Right atrium auricular region (tissue), 2 donors: ENCODE data around the gene GP2. TPM values are rescaled to one million over a fixed set of nuclear protein-coding genes. Genes with fewer than 3 reads are reported as not detected.

Source experiments
- DNase-seq: peaks from one replicate; pipeline ENCODE4 v3.0.0-alpha.2; 2019; ENCODE audit warnings: low spot score
- H3K27ac ChIP-seq, 2 donors: fragments of 200-600 bp; sonication (generic); 1 replicate in 1 of 2; 2 replicates in 1 of 2; pipeline ENCODE4 v1.5.1; 2016 to 2019
- H3K27me3 ChIP-seq, 2 donors: fragments of 200-600 bp; sonication (generic); one replicate each; pipeline versions ENCODE4 v1.5.1 to v1.6.0; 2017 to 2019
- H3K36me3 ChIP-seq: fragments of 200-600 bp; sonication (generic); one replicate; pipeline ENCODE4 v1.5.1; 2016
- H3K4me1 ChIP-seq, 2 donors: fragments of 200-600 bp; sonication (generic); one replicate each; pipeline versions ENCODE4 v1.5.1 to v1.6.0; 2017 to 2019
- H3K4me3 ChIP-seq, 2 donors: fragments of 200-600 bp; sonication (generic); 1 replicate in 1 of 2; 2 replicates in 1 of 2; pipeline ENCODE4 v1.5.1; 2017 to 2019; ENCODE audit warnings: mild to moderate bottlenecking in 1 of 2, moderate library complexity in 1 of 2
- H3K9me3 ChIP-seq, 2 donors: fragments of 200-600 bp; sonication (generic); one replicate each; pipeline ENCODE4 v1.5.1; 2019
- total RNA-seq, 2 donors: library from RNA; depleted of rRNA; stranded (reverse); fragments of >200 nt; gene quantifications; one replicate each; pipeline ENCODE4 v1.1.0, GENCODE V29; 2016
- TF ChIP-seq, protein P1 (sequence below), 2 donors: fragments of 200-600 bp; sonication (generic); IDR thresholded peaks; one replicate each; pipeline ENCODE4 v1.5.1; 2019; ENCODE audit warnings: antibody characterized with exemption in 2 of 2

GP2 gene
- total RNA-seq, result not detected

DNA sequence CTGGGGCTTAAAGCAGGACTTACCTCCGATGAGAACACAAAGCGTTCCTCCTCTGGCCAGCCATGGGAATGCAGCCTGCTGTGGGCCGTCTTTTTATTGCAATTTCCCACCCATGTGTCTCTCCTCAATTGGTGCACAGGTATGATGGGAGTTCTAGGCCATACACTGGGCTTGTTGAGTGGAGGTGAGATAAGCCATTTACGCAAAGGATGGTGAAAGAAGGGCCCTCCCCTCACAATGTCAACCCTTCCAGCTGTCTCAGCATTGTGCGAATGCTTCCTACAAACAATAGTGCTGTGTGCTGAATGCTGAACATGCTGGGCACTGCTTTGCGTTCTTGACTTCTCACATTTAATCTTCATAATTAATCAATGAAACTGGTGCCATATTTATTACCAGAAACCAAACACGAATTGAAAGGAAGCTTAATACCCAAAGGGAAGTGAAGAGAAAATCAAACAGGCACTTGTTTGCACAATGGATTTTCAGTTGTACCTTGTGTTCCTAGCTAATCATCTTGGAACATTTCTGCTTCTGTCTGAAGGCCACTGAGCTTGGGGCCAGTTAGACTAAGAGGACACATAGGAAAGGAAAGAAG, at the start of gene GP2:
Gene GP2, minus strand, starts transcription at position 70 of the 598 bp plus-strand sequence. CDS start 1,082 bp downstream, outside the sequence.
- H3K27ac ChIP-seq, result no peak within 1 kb of the TSS
- H3K36me3 ChIP-seq, result no peaks in the 10 kb centered on the region
- H3K27me3 ChIP-seq, result no peaks in the 10 kb centered on the region
- no peaks in the 10 kb centered on the region for H3K4me1 ChIP-seq
- no peaks in the 10 kb centered on the region for H3K9me3 ChIP-seq
- no peak for DNase-seq
- H3K4me3 ChIP-seq, result no peak within 1 kb of the TSS
- TF ChIP-seq, protein P1, sequence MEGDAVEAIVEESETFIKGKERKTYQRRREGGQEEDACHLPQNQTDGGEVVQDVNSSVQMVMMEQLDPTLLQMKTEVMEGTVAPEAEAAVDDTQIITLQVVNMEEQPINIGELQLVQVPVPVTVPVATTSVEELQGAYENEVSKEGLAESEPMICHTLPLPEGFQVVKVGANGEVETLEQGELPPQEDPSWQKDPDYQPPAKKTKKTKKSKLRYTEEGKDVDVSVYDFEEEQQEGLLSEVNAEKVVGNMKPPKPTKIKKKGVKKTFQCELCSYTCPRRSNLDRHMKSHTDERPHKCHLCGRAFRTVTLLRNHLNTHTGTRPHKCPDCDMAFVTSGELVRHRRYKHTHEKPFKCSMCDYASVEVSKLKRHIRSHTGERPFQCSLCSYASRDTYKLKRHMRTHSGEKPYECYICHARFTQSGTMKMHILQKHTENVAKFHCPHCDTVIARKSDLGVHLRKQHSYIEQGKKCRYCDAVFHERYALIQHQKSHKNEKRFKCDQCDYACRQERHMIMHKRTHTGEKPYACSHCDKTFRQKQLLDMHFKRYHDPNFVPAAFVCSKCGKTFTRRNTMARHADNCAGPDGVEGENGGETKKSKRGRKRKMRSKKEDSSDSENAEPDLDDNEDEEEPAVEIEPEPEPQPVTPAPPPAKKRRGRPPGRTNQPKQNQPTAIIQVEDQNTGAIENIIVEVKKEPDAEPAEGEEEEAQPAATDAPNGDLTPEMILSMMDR (IDR thresholded peaks at IDR 0.05), result no peak

DNA sequence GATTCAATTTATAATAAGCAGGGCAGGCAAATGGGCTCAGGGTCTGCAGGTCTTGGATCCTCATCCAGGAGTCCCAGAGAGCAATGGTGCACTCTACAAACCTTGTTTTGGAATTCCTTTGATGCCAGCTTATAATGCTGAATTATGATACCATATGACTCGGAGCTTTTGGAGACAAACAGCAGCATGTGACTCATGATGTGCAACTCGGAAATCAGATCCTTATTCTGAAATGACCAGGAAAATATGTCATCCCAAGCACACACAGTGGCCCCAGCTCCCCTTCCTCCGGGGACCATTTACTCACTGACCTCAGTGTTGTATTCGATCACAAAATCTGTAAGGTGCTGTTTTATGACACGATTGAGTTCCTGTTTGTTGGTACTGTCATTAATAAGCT, 45.4 kb upstream of the GP2 start:
- Histone ChIP-seq H3K27ac (no peak overlapping the region), H3K4me3 (no peak overlapping the region), H3K9me3 (no peaks in the 10 kb centered on the region), H3K4me1 (no peaks in the 10 kb centered on the region), H3K27me3 (no peaks in the 10 kb centered on the region), H3K36me3 (no peaks in the 10 kb centered on the region)
- TF ChIP-seq, protein P1 (IDR thresholded peaks at IDR 0.05), result no peak
- no peak for DNase-seq

DNA sequence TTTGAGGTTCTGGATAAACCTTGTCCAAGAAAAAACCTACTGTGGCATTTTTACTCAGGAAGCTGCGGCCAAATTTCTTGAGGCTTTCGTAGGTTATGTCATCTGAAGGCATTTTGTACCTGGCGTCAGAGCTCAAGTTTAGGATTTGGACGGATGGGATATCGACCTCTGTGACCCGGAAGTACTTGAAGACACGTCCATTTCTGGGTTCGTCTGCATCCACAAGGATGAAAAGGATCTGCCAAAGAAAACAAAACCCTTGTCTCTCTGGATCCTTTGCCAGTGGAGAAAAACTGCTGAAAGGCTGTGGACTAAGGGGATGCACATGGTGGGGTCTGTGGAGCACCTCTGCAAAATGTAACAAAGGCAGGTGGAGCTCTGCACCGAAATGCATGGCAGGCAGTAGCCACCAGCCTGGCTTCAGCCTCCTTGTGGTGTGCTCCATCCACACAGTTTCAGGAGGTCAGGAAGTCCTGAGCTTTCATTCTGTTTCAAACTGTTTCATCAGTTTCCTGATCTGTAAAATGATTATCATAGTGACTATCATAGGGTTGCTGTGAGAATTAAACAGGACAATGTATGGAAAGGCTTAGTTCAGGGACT, 42.2 kb upstream of the GP2 start:
- H3K27me3 ChIP-seq, result no peaks in the 10 kb centered on the region

DNA sequence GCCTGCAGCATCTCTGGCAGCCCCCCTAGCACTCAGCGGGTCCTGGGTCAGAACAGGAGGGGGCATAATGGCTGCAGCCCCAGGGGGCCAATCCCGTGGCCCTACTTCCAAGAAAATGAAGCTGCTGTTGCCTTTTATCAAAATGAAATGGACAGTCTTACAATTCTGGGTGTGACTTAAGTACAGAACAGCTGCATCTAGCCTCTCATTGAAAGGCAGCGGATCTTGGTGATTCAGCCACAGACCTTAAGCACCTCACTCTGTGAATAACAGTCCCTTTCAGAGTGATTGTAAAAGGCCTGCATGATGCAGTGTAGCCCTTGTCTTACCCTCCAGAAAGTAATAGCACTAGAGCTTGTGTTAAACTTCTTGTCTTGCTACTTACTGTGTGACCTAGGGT, 36.7 kb upstream of the GP2 start:
- no peak for DNase-seq
- no peak overlapping the region for H3K4me3 ChIP-seq
- no peak overlapping the region for H3K27ac ChIP-seq
- H3K36me3 ChIP-seq, result no peaks in the 10 kb centered on the region
- no peaks in the 10 kb centered on the region for H3K9me3 ChIP-seq
- TF ChIP-seq, protein P1 (IDR thresholded peaks at IDR 0.05), result no peak
- no peaks in the 10 kb centered on the region for H3K4me1 ChIP-seq
- H3K27me3 ChIP-seq, result no peaks in the 10 kb centered on the region

More for the DNA sequence above, 42.2 kb upstream of the GP2 start:
- H3K36me3 ChIP-seq, result no peaks in the 10 kb centered on the region
- DNase-seq, result no peak
- TF ChIP-seq, protein P1 (IDR thresholded peaks at IDR 0.05), result no peak
- no peaks in the 10 kb centered on the region for H3K9me3 ChIP-seq
- H3K4me3 ChIP-seq, result no peak overlapping the region
- no peaks in the 10 kb centered on the region for H3K4me1 ChIP-seq
- no peak overlapping the region for H3K27ac ChIP-seq

DNA sequence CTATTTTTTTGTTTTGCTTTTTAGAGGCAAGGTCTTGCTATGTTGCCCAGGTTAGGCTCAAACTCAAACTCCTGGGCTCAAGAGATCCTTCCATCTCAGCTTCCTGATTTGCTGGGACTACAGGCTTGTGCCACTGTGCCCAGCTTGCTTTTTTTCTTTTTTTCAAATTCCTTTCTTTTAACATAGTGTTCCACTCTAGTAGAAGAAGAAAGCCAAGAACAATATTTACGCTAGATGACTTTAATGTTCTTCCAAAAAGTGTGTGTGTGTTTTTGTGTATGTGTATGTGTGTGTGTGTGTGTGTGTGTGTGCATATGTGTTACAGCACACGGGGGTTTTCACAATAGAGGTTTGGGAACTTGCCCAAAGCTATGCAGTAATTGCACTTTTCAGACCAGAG, 35.9 kb upstream of the GP2 start:
- Histone ChIP-seq H3K27ac (no peak overlapping the region), H3K4me3 (no peak overlapping the region), H3K9me3 (no peaks in the 10 kb centered on the region), H3K4me1 (no peaks in the 10 kb centered on the region), H3K27me3 (no peaks in the 10 kb centered on the region), H3K36me3 (no peaks in the 10 kb centered on the region)
- TF ChIP-seq, protein P1 (IDR thresholded peaks at IDR 0.05), result no peak
- no peak for DNase-seq

DNA sequence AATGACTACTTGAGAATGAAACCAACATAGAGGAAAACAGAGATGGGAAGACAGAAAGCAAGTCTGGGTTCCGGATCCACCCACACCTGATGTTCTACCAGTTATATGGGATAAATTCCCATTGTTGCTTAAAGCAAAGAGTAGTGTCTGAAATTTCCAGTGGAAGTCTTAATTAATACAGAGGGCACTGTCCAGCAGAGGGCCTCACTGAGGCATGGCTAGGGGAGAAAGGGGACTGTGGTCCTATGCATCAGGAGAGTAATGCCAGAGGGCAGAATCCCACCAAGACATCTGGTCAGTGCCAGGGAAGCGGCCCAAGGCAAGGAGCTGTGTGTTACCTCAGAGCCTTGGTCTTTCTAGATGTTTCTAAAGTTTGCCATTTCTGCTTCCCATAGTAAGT, 32.7 kb upstream of the GP2 start:
- DNase-seq, result no peak
- Histone ChIP-seq H3K4me3 (no peak overlapping the region), H3K9me3 (no peaks in the 10 kb centered on the region), H3K4me1 (no peaks in the 10 kb centered on the region), H3K27ac (no peak overlapping the region), H3K36me3 (no peaks in the 10 kb centered on the region), H3K27me3 (no peaks in the 10 kb centered on the region)
- TF ChIP-seq, protein P1 (IDR thresholded peaks at IDR 0.05), result no peak
